ENCODE data around the gene LCE3A. TPM values are rescaled to one million over a fixed set of nuclear protein-coding genes. Genes with fewer than 3 reads are reported as not detected.

Gene LCE3A
- total RNA-seq, 1 experiment from 2014 or later, result not detected

DNA sequence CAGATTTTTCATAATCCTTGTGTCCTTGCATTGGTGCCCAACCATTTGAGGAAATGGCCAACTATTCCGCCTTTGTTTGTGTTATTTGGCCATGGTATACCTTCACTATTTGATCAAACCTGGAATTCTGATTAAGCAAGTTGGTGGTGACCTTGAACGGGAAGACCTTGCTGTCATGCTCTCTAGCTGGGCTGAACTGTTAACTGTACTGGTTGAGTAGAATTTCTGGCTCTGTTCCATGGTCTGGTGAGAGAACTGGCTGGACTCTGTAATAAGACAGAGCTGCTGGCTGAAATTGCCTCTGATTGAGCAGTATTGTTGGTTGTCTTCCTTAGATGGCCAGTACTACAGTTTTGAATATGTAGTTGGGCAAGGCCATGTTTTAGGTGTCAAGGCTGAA is 25.9 kb downstream of the LCE3A start:
- POLR2A ChIA-PET, result no interaction called here

DNA sequence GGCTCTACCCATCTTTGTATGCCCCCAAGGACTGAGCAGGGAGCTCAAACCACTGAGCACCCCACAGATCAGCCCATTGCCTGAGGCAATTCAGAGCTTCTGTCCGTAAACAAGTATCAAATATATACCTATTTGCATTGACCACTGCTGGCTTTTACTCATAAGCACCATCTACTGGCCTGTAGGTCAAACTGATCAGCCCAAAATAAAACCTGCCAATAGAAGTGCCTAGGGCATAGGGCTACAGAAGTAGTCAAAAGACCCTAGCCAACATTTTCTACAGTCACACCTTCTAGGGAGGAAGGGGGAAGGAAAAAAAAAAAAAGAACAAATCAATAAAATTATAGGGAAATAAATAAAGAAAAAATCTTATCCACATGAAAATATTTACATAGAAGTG is 37.3 kb downstream of the LCE3A start:
- BruUV-seq (replicated peaks), result no TSS peak
- Mint-ChIP-seq H3K27me3 (ENCODE audit: insufficient read depth, unreplicated experiment) (peaks cover 1% of the 10 kb centered on the region), H3K4me1 (ENCODE audit: low read depth, unreplicated experiment) (no peaks in the 10 kb centered on the region), H3K4me3 (ENCODE audit: unreplicated experiment) (no peak overlapping the region), H3K9me3 (ENCODE audit: unreplicated experiment) (no peaks in the 10 kb centered on the region), H3K36me3 (ENCODE audit: insufficient read depth, unreplicated experiment) (no peaks in the 10 kb centered on the region), H3K27ac (ENCODE audit: unreplicated experiment) (no peak overlapping the region)
- ChIA-PET POLR2A (no interaction called here), CTCF (interaction anchor here (0.6 kb wide), 1 partner anchor 171 kb away, joined by 5 read pairs; the partner anchor contains the start of gene CRNN)
- Histone ChIP-seq H3K4me1 (no peaks in the 10 kb centered on the region), H3K4me3 (ENCODE audit: low read depth, low read length) (no peak overlapping the region), H3K9me3 (no peaks in the 10 kb centered on the region), H3K27me3 (replicated peaks; ENCODE audit: control insufficient read depth, insufficient read depth, low read length) (no peaks in the 10 kb centered on the region), H3K36me3 (ENCODE audit: control insufficient read depth, insufficient read depth, low read length) (no peaks in the 10 kb centered on the region)
- TF ChIP-seq, protein P1, sequence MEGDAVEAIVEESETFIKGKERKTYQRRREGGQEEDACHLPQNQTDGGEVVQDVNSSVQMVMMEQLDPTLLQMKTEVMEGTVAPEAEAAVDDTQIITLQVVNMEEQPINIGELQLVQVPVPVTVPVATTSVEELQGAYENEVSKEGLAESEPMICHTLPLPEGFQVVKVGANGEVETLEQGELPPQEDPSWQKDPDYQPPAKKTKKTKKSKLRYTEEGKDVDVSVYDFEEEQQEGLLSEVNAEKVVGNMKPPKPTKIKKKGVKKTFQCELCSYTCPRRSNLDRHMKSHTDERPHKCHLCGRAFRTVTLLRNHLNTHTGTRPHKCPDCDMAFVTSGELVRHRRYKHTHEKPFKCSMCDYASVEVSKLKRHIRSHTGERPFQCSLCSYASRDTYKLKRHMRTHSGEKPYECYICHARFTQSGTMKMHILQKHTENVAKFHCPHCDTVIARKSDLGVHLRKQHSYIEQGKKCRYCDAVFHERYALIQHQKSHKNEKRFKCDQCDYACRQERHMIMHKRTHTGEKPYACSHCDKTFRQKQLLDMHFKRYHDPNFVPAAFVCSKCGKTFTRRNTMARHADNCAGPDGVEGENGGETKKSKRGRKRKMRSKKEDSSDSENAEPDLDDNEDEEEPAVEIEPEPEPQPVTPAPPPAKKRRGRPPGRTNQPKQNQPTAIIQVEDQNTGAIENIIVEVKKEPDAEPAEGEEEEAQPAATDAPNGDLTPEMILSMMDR (IDR thresholded peaks at IDR 0.05; ENCODE audit: insufficient read depth in 1 of 2, low read depth in 1 of 2, low read length in 1 of 2, severe bottlenecking in 1 of 2, unreplicated experiment in 1 of 2), result no peak
- intact Hi-C loops (cut with micrococcal nuclease; ENCODE audit: unreplicated experiment), result no loop called here
- DNase-seq, result no peak

More for the DNA sequence above, 25.9 kb downstream of the LCE3A start:
- Mint-ChIP-seq H3K27me3 (ENCODE audit: insufficient read depth, unreplicated experiment) (peaks cover 3% of the 10 kb centered on the region), H3K4me3 (ENCODE audit: unreplicated experiment) (no peak overlapping the region), H3K4me1 (ENCODE audit: low read depth, unreplicated experiment) (no peaks in the 10 kb centered on the region), H3K27ac (ENCODE audit: unreplicated experiment) (no peak overlapping the region), H3K9me3 (ENCODE audit: unreplicated experiment) (no peaks in the 10 kb centered on the region), H3K36me3 (ENCODE audit: insufficient read depth, unreplicated experiment) (no peaks in the 10 kb centered on the region)
- Histone ChIP-seq H3K4me3 (ENCODE audit: low read depth, low read length) (no peak overlapping the region), H3K36me3 (ENCODE audit: control insufficient read depth, insufficient read depth, low read length) (no peaks in the 10 kb centered on the region), H3K4me1 (no peaks in the 10 kb centered on the region), H3K27me3 (replicated peaks; ENCODE audit: control insufficient read depth, insufficient read depth, low read length) (no peaks in the 10 kb centered on the region), H3K9me3 (no peaks in the 10 kb centered on the region)
- intact Hi-C loops (cut with micrococcal nuclease; ENCODE audit: unreplicated experiment), result no loop called here
- CTCF ChIA-PET, result no interaction called here
- no TSS peak for BruUV-seq (replicated peaks)
- TF ChIP-seq, protein P1 (IDR thresholded peaks at IDR 0.05; ENCODE audit: insufficient read depth in 1 of 2, low read depth in 1 of 2, low read length in 1 of 2, severe bottlenecking in 1 of 2, unreplicated experiment in 1 of 2), result no peak
- DNase-seq, result no peak

DNA sequence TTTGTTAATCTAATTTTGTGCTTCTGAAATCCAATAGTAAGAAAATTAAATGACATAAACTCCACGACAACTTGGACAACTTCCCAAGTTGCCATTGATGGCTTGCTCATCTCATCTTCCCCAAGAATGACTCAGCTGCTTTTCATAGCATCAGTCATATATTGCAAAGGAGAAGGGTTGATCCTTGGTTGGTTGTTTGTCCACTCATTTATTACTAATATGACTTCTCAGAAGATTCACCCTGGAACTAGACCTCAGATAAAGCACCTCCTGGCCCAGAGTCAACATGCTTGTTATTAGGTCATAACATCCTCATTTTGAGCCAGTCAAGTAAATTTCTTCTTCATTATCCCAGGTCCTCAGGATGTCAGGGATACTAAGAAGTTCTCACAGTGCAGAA is 40.3 kb downstream of the LCE3A start:
- H3K4me1 ChIP-seq, result no peaks in the 10 kb centered on the region
- H3K4me3 Mint-ChIP-seq (ENCODE audit: unreplicated experiment), result no peak overlapping the region
- H3K9me3 Mint-ChIP-seq (ENCODE audit: unreplicated experiment), result no peaks in the 10 kb centered on the region
- H3K36me3 ChIP-seq (ENCODE audit: control insufficient read depth, insufficient read depth, low read length), result no peaks in the 10 kb centered on the region
- no peak for DNase-seq
- BruUV-seq (replicated peaks), result no TSS peak
- no peaks in the 10 kb centered on the region for H3K36me3 Mint-ChIP-seq (ENCODE audit: insufficient read depth, unreplicated experiment)
- H3K4me3 ChIP-seq (ENCODE audit: low read depth, low read length), result no peak overlapping the region
- H3K9me3 ChIP-seq, result no peaks in the 10 kb centered on the region
- CTCF ChIA-PET, result no interaction called here
- TF ChIP-seq, protein P1 (IDR thresholded peaks at IDR 0.05; ENCODE audit: insufficient read depth in 1 of 2, low read depth in 1 of 2, low read length in 1 of 2, severe bottlenecking in 1 of 2, unreplicated experiment in 1 of 2), result no peak
- H3K27ac Mint-ChIP-seq (ENCODE audit: unreplicated experiment), result no peak overlapping the region
- POLR2A ChIA-PET, result no interaction called here
- peaks cover 8% of the 10 kb centered on the region for H3K27me3 Mint-ChIP-seq (ENCODE audit: insufficient read depth, unreplicated experiment)
- no peaks in the 10 kb centered on the region for H3K4me1 Mint-ChIP-seq (ENCODE audit: low read depth, unreplicated experiment)
- H3K27me3 ChIP-seq (replicated peaks; ENCODE audit: control insufficient read depth, insufficient read depth, low read length), result no peaks in the 10 kb centered on the region
- intact Hi-C loops (cut with micrococcal nuclease; ENCODE audit: unreplicated experiment), result no loop called here
